Hepatic stellate cell (primary cell): ENCODE measurements around the gene IPPK.

ENCODE experiments used
- DNase-seq: peaks from one replicate; pipeline ENCODE4 v3.0.0; 2011; ENCODE audit warnings: low spot score

The IPPK gene

GRCh38 chr9:92614763-92615461, 55.0 kb downstream of the IPPK start:
- DNase-seq = no peak

- DNase-seq = no peak
Measured at GRCh38 chr9:92614123-92614510, 55.8 kb downstream of the IPPK start.

GRCh38 chr9:92613268-92614122, 56.4 kb downstream of the IPPK start:
- DNase-seq = no peak

GRCh38 chr9:92612816-92613215, 57.1 kb downstream of the IPPK start:
- DNase-seq = no peak

- no peak for DNase-seq
Measured at GRCh38 chr9:92612292-92612691, 57.6 kb downstream of the IPPK start.

GRCh38 chr9:92611621-92612285, 58.2 kb downstream of the IPPK start:
- DNase-seq = no peak

- DNase-seq = peak; percentile 53
Measured at GRCh38 chr9:92610470-92611420, 59.2 kb downstream of the IPPK start.

- DNase-seq = no peak
Measured at GRCh38 chr9:92608909-92609445, 61.0 kb downstream of the IPPK start.

- DNase-seq = no peak
Measured at GRCh38 chr9:92608241-92608908, 61.6 kb downstream of the IPPK start.

- DNase-seq = no peak
Measured at GRCh38 chr9:92607773-92608172, 62.2 kb downstream of the IPPK start.

GRCh38 chr9:92607088-92607487, 62.8 kb downstream of the IPPK start:
- no peak for DNase-seq

- no peak for DNase-seq
Measured at GRCh38 chr9:92605224-92605623, 64.7 kb downstream of the IPPK start.

GRCh38 chr9:92603990-92604389, 65.9 kb downstream of the IPPK start:
- no peak for DNase-seq

- DNase-seq = no peak
Measured at GRCh38 chr9:92603100-92603499, 66.8 kb downstream of the IPPK start.

GRCh38 chr9:92602413-92602812, 67.5 kb downstream of the IPPK start:
- no peak for DNase-seq

- no peak for DNase-seq
Measured at GRCh38 chr9:92601451-92601850, 68.5 kb downstream of the IPPK start.

- peak; percentile 76 for DNase-seq
Measured at GRCh38 chr9:92600462-92601261, 69.3 kb downstream of the IPPK start.

GRCh38 chr9:92599938-92600461, 69.9 kb downstream of the IPPK start:
- no peak for DNase-seq

GRCh38 chr9:92598382-92598781, 71.5 kb downstream of the IPPK start:
- no peak for DNase-seq

- no peak for DNase-seq
Measured at GRCh38 chr9:92595930-92596329, 74.0 kb downstream of the IPPK start.
